H1 (cell line): ENCODE data around the gene GSG1L. TPM values are rescaled to one million over a fixed set of nuclear protein-coding genes. Genes with fewer than 3 reads are reported as not detected.

Source experiments
- ATF2 ChIP-seq: IDR thresholded peaks from 2 replicates; pipeline ENCODE4 v1.6.1; 2012; ENCODE audit warnings: low read length, inconsistent platforms
- MAFK ChIP-seq: IDR thresholded peaks from 2 replicates; pipeline ENCODE4 v1.6.1; 2012; ENCODE audit warnings: low read depth, mild to moderate bottlenecking, improper control_type of control experiment, low read length
- TAF7 ChIP-seq: optimal IDR thresholded peaks from 2 replicates; pipeline ENCODE3; 2011; ENCODE audit warnings: low read depth, mild to moderate bottlenecking, inconsistent platforms, low read length, moderate library complexity, borderline replicate concordance
- polyA plus RNA-seq, 7 experiments: library from polyadenylated mRNA; depleted of rRNA in 3 of 7; stranded (reverse) in 5 of 7; unstranded in 2 of 7; fragments of >200 nt in 5 of 7; fragments of 200-250 nt in 2 of 7; gene quantifications; 1 replicate in 5 of 7; 2 replicates in 1 of 7; 4 replicates in 1 of 7; pipeline versions ENCODE4 v1.2.1 to v1.2.3, GENCODE V29; 2011 to 2013; ENCODE audit warnings: missing spikeins in 2 of 7, mixed read lengths in 2 of 7
- total RNA-seq: library from RNA; stranded (reverse); fragmentation: NEBNext Ultra II Directional; extraction: Animal tissue kit (Norgen Biotek cat#: 25700); gene quantifications from 2 replicates; pipeline ENCODE4 v1.2.1, GENCODE V29; 2021

The GSG1L gene
- total and polyA plus RNA-seq, 2 of the 8 experiments (the other 6 are each of a cell fraction or from before 2014, with no cell fraction given) = 0.71 to 1.1 TPM

GRCh38 chr16:27799896-27800295 is 263.6 kb downstream of the GSG1L start (continued):
- no peak for TF ChIP-seq TAF7
- TF ChIP-seq MAFK = no peak
- no peak for TF ChIP-seq ATF2
- TF ChIP-seq, all 59 proteins: peak for 0
